ENCODE measurements around the gene CMIP.

Gene CMIP

DNA sequence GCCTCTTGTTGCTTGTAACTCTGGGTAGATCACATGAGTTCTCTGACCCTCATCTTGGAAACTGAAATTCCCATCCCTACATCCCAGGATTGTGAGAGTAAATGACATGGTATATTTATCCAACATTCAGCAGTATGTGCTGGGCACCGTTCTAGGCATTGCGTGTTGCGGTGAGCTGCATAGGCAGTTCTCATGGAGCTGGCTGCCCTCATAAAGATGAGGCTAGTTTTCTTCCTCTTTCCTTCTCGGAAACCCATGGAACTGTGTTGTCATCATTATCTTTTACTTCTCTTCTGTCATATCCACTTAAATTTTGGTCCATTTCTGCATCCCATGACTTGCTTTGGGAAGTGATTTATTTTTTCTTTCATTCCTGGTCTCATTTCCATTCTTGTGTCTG, 17.2 kb downstream of the CMIP start:
- Histone ChIP-seq H3K27me3 (ENCODE audit: insufficient read depth, low read length, poor library complexity, severe bottlenecking) (no peaks in the 10 kb centered on the region), H3F3A (ENCODE audit: low read depth) (no peaks in the 10 kb centered on the region), H3K4me2 (ENCODE audit: low read depth, low read length, poor library complexity, severe bottlenecking) (no peak overlapping the region), H3K36me3 (ENCODE audit: insufficient read depth, low read length) (peaks cover 8% of the 10 kb centered on the region; the same call in 1 of the 2 replicates), H3K79me2 (ENCODE audit: insufficient read depth, low read length) (peaks cover 94% of the 10 kb centered on the region), H4K20me1 (ENCODE audit: insufficient read depth, low read length, poor library complexity, severe bottlenecking) (peaks cover 6% of the 10 kb centered on the region), H3K4me3 (ENCODE audit: low read length, poor library complexity, severe bottlenecking) (no peak overlapping the region), H2AFZ (ENCODE audit: low read length) (no peak overlapping the region), H3K9me2 (replicated peaks; ENCODE audit: low read depth, low read length) (no peaks in the 10 kb centered on the region), H3K9ac (ENCODE audit: low read depth, low read length, poor library complexity, severe bottlenecking) (no peak overlapping the region), H3K4me1 (ENCODE audit: insufficient read depth, low read length, poor library complexity, severe bottlenecking) (peaks cover 12% of the 10 kb centered on the region), H3K9me3 (ENCODE audit: insufficient read depth, low read depth, low read length) (no peaks in the 10 kb centered on the region)
- TF ChIP-seq EZH2phosphoT487 (IDR thresholded peaks at IDR 0.05; ENCODE audit: borderline replicate concordance): no peak
- TF ChIP-seq, protein P1, sequence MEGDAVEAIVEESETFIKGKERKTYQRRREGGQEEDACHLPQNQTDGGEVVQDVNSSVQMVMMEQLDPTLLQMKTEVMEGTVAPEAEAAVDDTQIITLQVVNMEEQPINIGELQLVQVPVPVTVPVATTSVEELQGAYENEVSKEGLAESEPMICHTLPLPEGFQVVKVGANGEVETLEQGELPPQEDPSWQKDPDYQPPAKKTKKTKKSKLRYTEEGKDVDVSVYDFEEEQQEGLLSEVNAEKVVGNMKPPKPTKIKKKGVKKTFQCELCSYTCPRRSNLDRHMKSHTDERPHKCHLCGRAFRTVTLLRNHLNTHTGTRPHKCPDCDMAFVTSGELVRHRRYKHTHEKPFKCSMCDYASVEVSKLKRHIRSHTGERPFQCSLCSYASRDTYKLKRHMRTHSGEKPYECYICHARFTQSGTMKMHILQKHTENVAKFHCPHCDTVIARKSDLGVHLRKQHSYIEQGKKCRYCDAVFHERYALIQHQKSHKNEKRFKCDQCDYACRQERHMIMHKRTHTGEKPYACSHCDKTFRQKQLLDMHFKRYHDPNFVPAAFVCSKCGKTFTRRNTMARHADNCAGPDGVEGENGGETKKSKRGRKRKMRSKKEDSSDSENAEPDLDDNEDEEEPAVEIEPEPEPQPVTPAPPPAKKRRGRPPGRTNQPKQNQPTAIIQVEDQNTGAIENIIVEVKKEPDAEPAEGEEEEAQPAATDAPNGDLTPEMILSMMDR (conservative IDR thresholded peaks at IDR 0.05; ENCODE audit: low read length): no peak

GRCh38 chr16:81462683-81463082, 18.1 kb downstream of the CMIP start:
- Histone ChIP-seq H3K36me3 (ENCODE audit: insufficient read depth, low read length) (no peaks in the 10 kb centered on the region; the same call in 1 of the 2 replicates), H3K79me2 (ENCODE audit: insufficient read depth, low read length) (peaks cover 97% of the 10 kb centered on the region)

GRCh38 chr16:81463296-81463890, 18.8 kb downstream of the CMIP start:
- no peak overlapping the region for H2AFZ ChIP-seq (ENCODE audit: low read length)
- no peaks in the 10 kb centered on the region for H3F3A ChIP-seq (ENCODE audit: low read depth)
- H3K4me3 ChIP-seq (ENCODE audit: low read length, poor library complexity, severe bottlenecking): no peak overlapping the region
- TF ChIP-seq EZH2phosphoT487 (IDR thresholded peaks at IDR 0.05; ENCODE audit: borderline replicate concordance): no peak
- TF ChIP-seq, protein P1 (conservative IDR thresholded peaks at IDR 0.05; ENCODE audit: low read length): no peak
- no peak overlapping the region for H3K4me2 ChIP-seq (ENCODE audit: low read depth, low read length, poor library complexity, severe bottlenecking)
- no peaks in the 10 kb centered on the region for H3K9me3 ChIP-seq (ENCODE audit: insufficient read depth, low read depth, low read length)
- H3K79me2 ChIP-seq (ENCODE audit: insufficient read depth, low read length): peaks cover 98% of the 10 kb centered on the region
- H3K9me2 ChIP-seq (replicated peaks; ENCODE audit: low read depth, low read length): no peaks in the 10 kb centered on the region
- H3K4me1 ChIP-seq (ENCODE audit: insufficient read depth, low read length, poor library complexity, severe bottlenecking): peaks cover 18% of the 10 kb centered on the region
- no peaks in the 10 kb centered on the region for H3K36me3 ChIP-seq (ENCODE audit: insufficient read depth, low read length)
- no peak overlapping the region for H3K9ac ChIP-seq (ENCODE audit: low read depth, low read length, poor library complexity, severe bottlenecking)
- peaks cover 10% of the 10 kb centered on the region for H4K20me1 ChIP-seq (ENCODE audit: insufficient read depth, low read length, poor library complexity, severe bottlenecking)
- no peaks in the 10 kb centered on the region for H3K27me3 ChIP-seq (ENCODE audit: insufficient read depth, low read length, poor library complexity, severe bottlenecking)

More at GRCh38 chr16:81462683-81463082, 18.1 kb downstream of the CMIP start:
- no peaks in the 10 kb centered on the region for H3K9me3 ChIP-seq (ENCODE audit: insufficient read depth, low read depth, low read length)
- peaks cover 13% of the 10 kb centered on the region for H3K4me1 ChIP-seq (ENCODE audit: insufficient read depth, low read length, poor library complexity, severe bottlenecking)
- no peaks in the 10 kb centered on the region for H3K9me2 ChIP-seq (replicated peaks; ENCODE audit: low read depth, low read length)
- no peaks in the 10 kb centered on the region for H3F3A ChIP-seq (ENCODE audit: low read depth)
- peaks cover 6% of the 10 kb centered on the region for H4K20me1 ChIP-seq (ENCODE audit: insufficient read depth, low read length, poor library complexity, severe bottlenecking)
- no peaks in the 10 kb centered on the region for H3K27me3 ChIP-seq (ENCODE audit: insufficient read depth, low read length, poor library complexity, severe bottlenecking)
- TF ChIP-seq EZH2phosphoT487 (IDR thresholded peaks at IDR 0.05; ENCODE audit: borderline replicate concordance): no peak
- TF ChIP-seq, protein P1 (conservative IDR thresholded peaks at IDR 0.05; ENCODE audit: low read length): no peak
- H3K9ac ChIP-seq (ENCODE audit: low read depth, low read length, poor library complexity, severe bottlenecking): no peak overlapping the region
- H3K4me2 ChIP-seq (ENCODE audit: low read depth, low read length, poor library complexity, severe bottlenecking): no peak overlapping the region
- H3K4me3 ChIP-seq (ENCODE audit: low read length, poor library complexity, severe bottlenecking): no peak overlapping the region
- no peak overlapping the region for H2AFZ ChIP-seq (ENCODE audit: low read length)

Data from Loucy (cell line).